GM12878 (cell line): ENCODE measurements around the gene EHF. TPM values are rescaled to one million over a fixed set of nuclear protein-coding genes. Genes with fewer than 3 reads are reported as not detected.
A peak's percentile ranks its signal among the peaks of the same experiment; 100 is the strongest.

Experiments used
- ATAC-seq: fragments of 200-7000 bp; cut with Tn5 transposase; 3 replicates; pipeline ENCODE4 v1.9.1; 2020; ENCODE audit warnings: mild to moderate bottlenecking, moderate library complexity
- BruUV-seq: library from RNA; stranded (reverse); fragments of 400-500 nt; replicated peaks from 2 replicates; lab custom pipeline; 2021; lab: Mats Ljungman, UMichigan
- CTCF ChIA-PET: fragments of 300-600 bp; sonication (Branson Sonifier 250); formaldehyde crosslinking; extraction: SDS; loops from one replicate; lab custom pipeline; 2021; ENCODE audit warnings: inconsistent platforms; lab: Yijun Ruan, JAX
- POLR2A ChIA-PET: fragments of 350-600 bp; formaldehyde crosslinking; extraction: SDS; loops from one replicate; lab custom pipeline; 2021; ENCODE audit warnings: inconsistent platforms; lab: Charles Lee
- RAD21 ChIA-PET: fragments of 300-600 bp; sonication (Branson Sonifier 250); formaldehyde crosslinking; loops from one replicate; lab custom pipeline; 2023; ENCODE audit warnings: antibody characterized with exemption; ENCODE audit not compliant: unreplicated experiment; lab: Charles Lee
- SMC1A ChIA-PET: fragments of 300-600 bp; sonication (Branson Sonifier 250); formaldehyde crosslinking; loops from one replicate; lab custom pipeline; 2023; ENCODE audit not compliant: unreplicated experiment, uncharacterized antibody; lab: Charles Lee
- DNase-seq: peaks from one replicate; pipeline ENCODE4 v3.0.0-alpha.2; 2011; ENCODE audit warnings: low read depth, low spot score
- FAIRE-seq: peaks from 3 replicates; lab custom pipeline; 2011; peaks lifted over from hg19 to GRCh38; lab: Jason Lieb, UNC
- H2AFZ ChIP-seq: 2 replicates; pipeline ENCODE4 v1.6.0; 2011; ENCODE audit warnings: low read depth, low read length, control low read depth; ENCODE audit not compliant: control insufficient read depth
- H3K27ac ChIP-seq: 2 replicates; pipeline ENCODE4 v1.5.1; 2011; ENCODE audit warnings: control low read depth; ENCODE audit not compliant: control insufficient read depth, insufficient read depth
- H3K27me3 ChIP-seq, 2 experiments: replicated peaks in 1 of 2; 2 replicates each; pipeline versions ENCODE4 v1.6.0 to v1.6.1; 2011; ENCODE audit warnings: low read length in 1 of 2; ENCODE audit not compliant: control insufficient read depth in 2 of 2, insufficient read depth in 2 of 2
- H3K36me3 ChIP-seq, 2 experiments: 2 replicates each; pipeline ENCODE4 v1.5.1; 2011; ENCODE audit warnings: low read length in 1 of 2; ENCODE audit not compliant: control insufficient read depth in 2 of 2, insufficient read depth in 2 of 2
- H3K4me1 ChIP-seq: 2 replicates; pipeline ENCODE4 v1.6.1; 2011; ENCODE audit warnings: mild to moderate bottlenecking, low read length, moderate library complexity, mixed read lengths; ENCODE audit not compliant: control insufficient read depth, insufficient read depth
- H3K4me2 ChIP-seq: 2 replicates; pipeline ENCODE4 v1.6.0; 2011; ENCODE audit warnings: control low read depth; ENCODE audit not compliant: control insufficient read depth, insufficient read depth
- H3K4me3 ChIP-seq: fragments of 200-600 bp; sonication (generic); 2 replicates; pipeline ENCODE4 v1.5.1; 2016
- H3K79me2 ChIP-seq: 2 replicates; pipeline ENCODE4 v1.6.0; 2011; ENCODE audit warnings: low read length; ENCODE audit not compliant: control insufficient read depth, insufficient read depth
- H3K9ac ChIP-seq: 2 replicates; pipeline ENCODE4 v1.8.0; 2011; ENCODE audit warnings: low read length, control low read depth, mixed read lengths; ENCODE audit not compliant: control insufficient read depth, insufficient read depth
- H3K9me3 ChIP-seq: replicated peaks from 3 replicates; pipeline ENCODE4 v1.5.1; 2011; ENCODE audit warnings: mild to moderate bottlenecking, low read length; ENCODE audit not compliant: control insufficient read depth, insufficient read depth
- H4K20me1 ChIP-seq: 2 replicates; pipeline ENCODE4 v1.6.0; 2011; ENCODE audit not compliant: control insufficient read depth, insufficient read depth
- BACH1 ChIP-seq: fragments of 450-650 bp; IDR thresholded peaks from 2 replicates; pipeline ENCODE4 v1.6.1; 2017; ENCODE audit warnings: mild to moderate bottlenecking, borderline replicate concordance
- CBFB ChIP-seq: IDR thresholded peaks from 2 replicates; pipeline ENCODE4 v1.6.1; 2016; ENCODE audit warnings: antibody characterized with exemption, low read depth
- ESRRA ChIP-seq: IDR thresholded peaks from 2 replicates; pipeline ENCODE4 v1.6.1; 2012; ENCODE audit warnings: mild to moderate bottlenecking, low read length, improper control_type of control experiment
- JUNB ChIP-seq: IDR thresholded peaks from 2 replicates; pipeline ENCODE4 v1.6.1; 2016; ENCODE audit warnings: antibody characterized with exemption, mild to moderate bottlenecking
- NKRF ChIP-seq: fragments of 450-650 bp; conservative IDR thresholded peaks from 2 replicates; pipeline ENCODE4 v1.6.1; 2017; ENCODE audit warnings: mild to moderate bottlenecking, moderate library complexity
- POLR2AphosphoS5 ChIP-seq: IDR thresholded peaks from 2 replicates; pipeline ENCODE4 v1.6.1; 2011; ENCODE audit warnings: mild to moderate bottlenecking, low read length, inconsistent platforms
- SP1 ChIP-seq: IDR thresholded peaks from one replicate; pipeline ENCODE4 v1.6.1; 2011; ENCODE audit warnings: low read depth, low read length
- WGBS: methylation state at CpG from one replicate; pipeline ENCODE4 v1.1.6; 2016; ENCODE audit warnings: low lambda C conversion rate; ENCODE audit not compliant: insufficient replicate concordance, insufficient coverage; ENCODE audit errors: missing lambda C conversion rate; 5-methylcytosine and 5-hydroxymethylcytosine counted together
- in situ Hi-C: fragments of 300-500 bp; cut with MboI; formaldehyde crosslinking; loops from 9 replicates; pipeline ENCODE4 v1.14.3; 2018; ENCODE audit warnings: mixed read lengths
- intact Hi-C: fragments of 100-400 bp; cut with micrococcal nuclease; formaldehyde crosslinking; loops from one replicate; pipeline ENCODE4 v1.14.2; 2022; ENCODE audit not compliant: unreplicated experiment
- polyA plus RNA-seq, 11 experiments: library from polyadenylated mRNA; depleted of rRNA in 4 of 11; unstranded in 6 of 11; stranded (reverse) in 5 of 11; fragments of >200 nt; fragmentation: Nextera tagmentation in 4 of 11; fragmentation: Illumina TruSeq in 1 of 11; extraction: Ambion mirVana in 4 of 11; extraction: Trizol in 1 of 11; gene quantifications; 1 replicate in 1 of 11; 2 replicates in 10 of 11; pipeline versions ENCODE4 v1.2.1 to v1.2.3, GENCODE V29; 2011 to 2016; ENCODE audit warnings: inconsistent platforms in 2 of 11, missing spikeins in 2 of 11, low read depth in 1 of 11
- total RNA-seq, 4 experiments: library from RNA; depleted of rRNA in 3 of 4; stranded (reverse); fragments of >200 nt in 3 of 4; fragmentation: Illumina TruSeq in 1 of 4; extraction: Trizol in 1 of 4; gene quantifications; 2 replicates each; pipeline versions ENCODE4 v1.2.1 to v1.2.3, GENCODE V29; 2013 to 2021

The EHF gene
- total and polyA plus RNA-seq, 10 of the 15 experiments (the other 5 are each of a cell fraction or from before 2014, with no cell fraction given), result 0.04 to 0.33 (median 0.06) TPM; not detected in 6

- Histone ChIP-seq H3K4me1 (peaks cover 13% of the 10 kb centered on the region), H3K9me3 (no peaks in the 10 kb centered on the region; the same call in 1 of the 3 replicates), H3K79me2 (no peaks in the 10 kb centered on the region), H3K4me3 (no peak overlapping the region), H3K27ac (no peak overlapping the region), H3K27me3 (peaks cover 0 to 3% of the 10 kb centered on the region in 2 experiments; a peak in 2 of 4 replicates), H2AFZ (no peak overlapping the region), H3K36me3 (no peaks in the 10 kb centered on the region), H4K20me1 (no peaks in the 10 kb centered on the region), H3K9ac (no peak overlapping the region), H3K4me2 (no peak overlapping the region)
- ChIA-PET POLR2A (no interaction called here), RAD21 (no interaction called here), SMC1A (interaction anchor here (1.1 kb wide), 1 partner anchor 24 kb away, joined by 4 read pairs; no protein-coding TSS in a partner anchor), CTCF (no interaction called here)
- DNase-seq (no peak), ATAC-seq (no peak), FAIRE-seq (peak; percentile 18)
- no TSS peak for BruUV-seq
- TF ChIP-seq JUNB, result peak; percentile 62
- TF ChIP-seq BACH1, result no peak
- TF ChIP-seq ESRRA, result no peak
- intact Hi-C loops (no loop called here), in situ Hi-C loops (no loop called here)
Measured at GRCh38 chr11:34626393-34626792, 5.5 kb downstream of the EHF start.

- ChIA-PET POLR2A (no interaction called here), RAD21 (no interaction called here), SMC1A (interaction anchor here (1.1 kb wide), 1 partner anchor 23 kb away, joined by 4 read pairs; no protein-coding TSS in a partner anchor), CTCF (no interaction called here)
- Histone ChIP-seq H3K4me1 (peaks cover 13% of the 10 kb centered on the region), H4K20me1 (no peaks in the 10 kb centered on the region), H3K9ac (no peak overlapping the region), H2AFZ (no peak overlapping the region), H3K4me2 (no peak overlapping the region), H3K27ac (no peak overlapping the region), H3K36me3 (no peaks in the 10 kb centered on the region), H3K79me2 (no peaks in the 10 kb centered on the region), H3K27me3 (peaks cover 0 to 3% of the 10 kb centered on the region in 2 experiments; a peak in 2 of 4 replicates), H3K4me3 (no peak overlapping the region), H3K9me3 (no peaks in the 10 kb centered on the region)
- FAIRE-seq, result no peak
- intact Hi-C loops (no loop called here), in situ Hi-C loops (no loop called here)
- 0% methylated on average over 1 of the region's 1 CpG for WGBS
- DNase-seq, result no peak
- TF ChIP-seq POLR2AphosphoS5, result no peak
- TF ChIP-seq NKRF, result no peak
- TF ChIP-seq SP1, result no peak
- no peak for TF ChIP-seq CBFB
- no peak for ATAC-seq
- no TSS peak for BruUV-seq
Measured at GRCh38 chr11:34627197-34627596, 6.3 kb downstream of the EHF start.
